ENCODE data around the gene ANKRD33B. TPM values are rescaled to one million over a fixed set of nuclear protein-coding genes. Genes with fewer than 3 reads are reported as not detected.

ANKRD33B gene
- total and polyA plus RNA-seq, 2 experiments from 2014 or later, result 2.9 to 15.4 TPM

DNA sequence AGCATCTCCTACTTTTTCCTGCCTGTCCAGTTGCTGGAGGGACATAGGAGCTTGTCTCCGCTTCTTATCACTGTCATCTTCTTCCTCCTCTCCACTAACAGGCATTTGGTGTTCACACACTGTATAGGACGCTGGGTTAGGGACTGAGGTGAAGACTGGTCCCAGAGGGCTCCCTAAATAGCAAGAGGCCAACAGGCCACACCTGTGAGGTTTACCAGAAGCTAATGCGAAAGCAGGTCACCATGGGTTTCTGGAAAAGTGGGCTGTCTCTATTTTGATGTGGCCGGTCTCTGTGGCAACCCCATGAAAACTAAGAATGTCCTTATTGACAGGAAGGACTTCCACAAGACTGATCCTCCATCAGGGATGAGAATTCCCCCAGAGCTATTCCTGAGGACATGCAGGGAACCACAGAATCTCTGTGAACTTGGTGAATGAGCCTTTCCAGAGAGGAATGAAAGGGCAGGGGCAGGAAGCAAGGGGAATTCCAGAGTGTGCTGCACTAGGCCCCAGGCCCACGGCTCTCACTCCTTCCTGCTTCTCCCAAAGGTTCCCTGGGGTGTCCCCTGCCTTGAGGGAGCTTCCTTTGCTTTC is 135.5 kb downstream of the ANKRD33B start:
- no peak overlapping the region for H3K4me2 ChIP-seq
- no peaks in the 10 kb centered on the region for H3F3A ChIP-seq (replicated peaks; ENCODE audit: low read depth)
- H3K36me3 ChIP-seq (ENCODE audit: insufficient read depth), result no peaks in the 10 kb centered on the region
- H2AFZ ChIP-seq, result no peak overlapping the region
- H3K27me3 ChIP-seq (ENCODE audit: insufficient read depth), result no peaks in the 10 kb centered on the region
- no peaks in the 10 kb centered on the region for H3K9me2 ChIP-seq (ENCODE audit: insufficient read depth)
- ATAC-seq (no peak), DNase-seq (ENCODE audit: low spot score) (no peak)
- peaks cover 9% of the 10 kb centered on the region for H3K27me3 Mint-ChIP-seq (ENCODE audit: insufficient read depth, low read depth, poor library complexity)
- H3K9me3 Mint-ChIP-seq, result no peaks in the 10 kb centered on the region
- no peak overlapping the region for H3K27ac Mint-ChIP-seq
- no peak overlapping the region for H3K27ac ChIP-seq (ENCODE audit: low read depth)
- H3K4me3 ChIP-seq, result no peak overlapping the region
- H3K36me3 Mint-ChIP-seq (ENCODE audit: low read depth), result no peaks in the 10 kb centered on the region
- H3K4me3 Mint-ChIP-seq, result no peak overlapping the region
- H3K4me1 Mint-ChIP-seq, result peaks cover 25% of the 10 kb centered on the region
- TF ChIP-seq JUNB (IDR thresholded peaks at IDR 0.05; ENCODE audit: unreplicated experiment) (no peak), POLR2AphosphoS5 (IDR thresholded peaks at IDR 0.05; ENCODE audit: low read depth) (no peak), ZNF114 (CRISPR knock-in tag; IDR thresholded peaks at IDR 0.05) (no peak), CREB1 (CRISPR knock-in tag; IDR thresholded peaks at IDR 0.05; ENCODE audit: low read depth) (no peak)
- TF ChIP-seq, protein P1, sequence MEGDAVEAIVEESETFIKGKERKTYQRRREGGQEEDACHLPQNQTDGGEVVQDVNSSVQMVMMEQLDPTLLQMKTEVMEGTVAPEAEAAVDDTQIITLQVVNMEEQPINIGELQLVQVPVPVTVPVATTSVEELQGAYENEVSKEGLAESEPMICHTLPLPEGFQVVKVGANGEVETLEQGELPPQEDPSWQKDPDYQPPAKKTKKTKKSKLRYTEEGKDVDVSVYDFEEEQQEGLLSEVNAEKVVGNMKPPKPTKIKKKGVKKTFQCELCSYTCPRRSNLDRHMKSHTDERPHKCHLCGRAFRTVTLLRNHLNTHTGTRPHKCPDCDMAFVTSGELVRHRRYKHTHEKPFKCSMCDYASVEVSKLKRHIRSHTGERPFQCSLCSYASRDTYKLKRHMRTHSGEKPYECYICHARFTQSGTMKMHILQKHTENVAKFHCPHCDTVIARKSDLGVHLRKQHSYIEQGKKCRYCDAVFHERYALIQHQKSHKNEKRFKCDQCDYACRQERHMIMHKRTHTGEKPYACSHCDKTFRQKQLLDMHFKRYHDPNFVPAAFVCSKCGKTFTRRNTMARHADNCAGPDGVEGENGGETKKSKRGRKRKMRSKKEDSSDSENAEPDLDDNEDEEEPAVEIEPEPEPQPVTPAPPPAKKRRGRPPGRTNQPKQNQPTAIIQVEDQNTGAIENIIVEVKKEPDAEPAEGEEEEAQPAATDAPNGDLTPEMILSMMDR (conservative IDR thresholded peaks at IDR 0.05; ENCODE audit: low read depth in 2 of 2), result no peak
- TF ChIP-seq, protein P2, sequence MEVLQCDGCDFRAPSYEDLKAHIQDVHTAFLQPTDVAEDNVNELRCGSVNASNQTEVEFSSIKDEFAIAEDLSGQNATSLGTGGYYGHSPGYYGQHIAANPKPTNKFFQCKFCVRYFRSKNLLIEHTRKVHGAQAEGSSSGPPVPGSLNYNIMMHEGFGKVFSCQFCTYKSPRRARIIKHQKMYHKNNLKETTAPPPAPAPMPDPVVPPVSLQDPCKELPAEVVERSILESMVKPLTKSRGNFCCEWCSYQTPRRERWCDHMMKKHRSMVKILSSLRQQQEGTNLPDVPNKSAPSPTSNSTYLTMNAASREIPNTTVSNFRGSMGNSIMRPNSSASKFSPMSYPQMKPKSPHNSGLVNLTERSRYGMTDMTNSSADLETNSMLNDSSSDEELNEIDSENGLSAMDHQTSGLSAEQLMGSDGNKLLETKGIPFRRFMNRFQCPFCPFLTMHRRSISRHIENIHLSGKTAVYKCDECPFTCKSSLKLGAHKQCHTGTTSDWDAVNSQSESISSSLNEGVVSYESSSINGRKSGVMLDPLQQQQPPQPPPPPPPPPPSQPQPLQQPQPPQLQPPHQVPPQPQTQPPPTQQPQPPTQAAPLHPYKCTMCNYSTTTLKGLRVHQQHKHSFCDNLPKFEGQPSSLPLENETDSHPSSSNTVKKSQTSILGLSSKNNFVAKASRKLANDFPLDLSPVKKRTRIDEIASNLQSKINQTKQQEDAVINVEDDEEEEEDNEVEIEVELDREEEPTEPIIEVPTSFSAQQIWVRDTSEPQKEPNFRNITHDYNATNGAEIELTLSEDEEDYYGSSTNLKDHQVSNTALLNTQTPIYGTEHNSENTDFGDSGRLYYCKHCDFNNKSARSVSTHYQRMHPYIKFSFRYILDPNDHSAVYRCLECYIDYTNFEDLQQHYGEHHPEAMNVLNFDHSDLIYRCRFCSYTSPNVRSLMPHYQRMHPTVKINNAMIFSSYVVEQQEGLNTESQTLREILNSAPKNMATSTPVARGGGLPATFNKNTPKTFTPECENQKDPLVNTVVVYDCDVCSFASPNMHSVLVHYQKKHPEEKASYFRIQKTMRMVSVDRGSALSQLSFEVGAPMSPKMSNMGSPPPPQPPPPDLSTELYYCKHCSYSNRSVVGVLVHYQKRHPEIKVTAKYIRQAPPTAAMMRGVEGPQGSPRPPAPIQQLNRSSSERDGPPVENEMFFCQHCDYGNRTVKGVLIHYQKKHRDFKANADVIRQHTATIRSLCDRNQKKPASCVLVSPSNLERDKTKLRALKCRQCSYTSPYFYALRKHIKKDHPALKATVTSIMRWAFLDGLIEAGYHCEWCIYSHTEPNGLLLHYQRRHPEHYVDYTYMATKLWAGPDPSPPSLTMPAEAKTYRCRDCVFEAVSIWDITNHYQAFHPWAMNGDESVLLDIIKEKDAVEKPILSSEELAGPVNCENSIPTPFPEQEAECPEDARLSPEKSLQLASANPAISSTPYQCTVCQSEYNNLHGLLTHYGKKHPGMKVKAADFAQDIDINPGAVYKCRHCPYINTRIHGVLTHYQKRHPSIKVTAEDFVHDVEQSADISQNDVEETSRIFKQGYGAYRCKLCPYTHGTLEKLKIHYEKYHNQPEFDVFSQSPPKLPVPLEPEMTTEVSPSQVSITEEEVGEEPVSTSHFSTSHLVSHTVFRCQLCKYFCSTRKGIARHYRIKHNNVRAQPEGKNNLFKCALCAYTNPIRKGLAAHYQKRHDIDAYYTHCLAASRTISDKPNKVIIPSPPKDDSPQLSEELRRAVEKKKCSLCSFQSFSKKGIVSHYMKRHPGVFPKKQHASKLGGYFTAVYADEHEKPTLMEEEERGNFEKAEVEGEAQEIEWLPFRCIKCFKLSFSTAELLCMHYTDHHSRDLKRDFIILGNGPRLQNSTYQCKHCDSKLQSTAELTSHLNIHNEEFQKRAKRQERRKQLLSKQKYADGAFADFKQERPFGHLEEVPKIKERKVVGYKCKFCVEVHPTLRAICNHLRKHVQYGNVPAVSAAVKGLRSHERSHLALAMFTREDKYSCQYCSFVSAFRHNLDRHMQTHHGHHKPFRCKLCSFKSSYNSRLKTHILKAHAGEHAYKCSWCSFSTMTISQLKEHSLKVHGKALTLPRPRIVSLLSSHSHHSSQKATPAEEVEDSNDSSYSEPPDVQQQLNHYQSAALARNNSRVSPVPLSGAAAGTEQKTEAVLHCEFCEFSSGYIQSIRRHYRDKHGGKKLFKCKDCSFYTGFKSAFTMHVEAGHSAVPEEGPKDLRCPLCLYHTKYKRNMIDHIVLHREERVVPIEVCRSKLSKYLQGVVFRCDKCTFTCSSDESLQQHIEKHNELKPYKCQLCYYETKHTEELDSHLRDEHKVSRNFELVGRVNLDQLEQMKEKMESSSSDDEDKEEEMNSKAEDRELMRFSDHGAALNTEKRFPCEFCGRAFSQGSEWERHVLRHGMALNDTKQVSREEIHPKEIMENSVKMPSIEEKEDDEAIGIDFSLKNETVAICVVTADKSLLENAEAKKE (CRISPR knock-in tag; IDR thresholded peaks at IDR 0.05), result no peak
- peaks cover 16% of the 10 kb centered on the region for H3K4me1 ChIP-seq (ENCODE audit: insufficient read depth)
- H3K79me2 ChIP-seq (replicated peaks; ENCODE audit: insufficient read depth), result no peaks in the 10 kb centered on the region
- H4K20me1 ChIP-seq (replicated peaks; ENCODE audit: insufficient read depth), result peaks cover 6% of the 10 kb centered on the region

Data from GM23338 (cell line).